IMR-90 (cell line): Measurements from ENCODE around the gene OTOGL.

Experiments
- BHLHE40 ChIP-seq: fragments of 150-350 bp; IDR thresholded peaks from 2 replicates; pipeline ENCODE4 v1.6.1; 2016; ENCODE audit warnings: mild to moderate bottlenecking, low read depth, low read length
- CEBPB ChIP-seq: IDR thresholded peaks from 2 replicates; pipeline ENCODE4 v1.6.1; 2012; ENCODE audit warnings: low read depth, low read length, improper control_type of control experiment
- CTCF ChIP-seq: conservative IDR thresholded peaks from 2 replicates; pipeline ENCODE4 v1.5.1; 2012; ENCODE audit warnings: mild to moderate bottlenecking, low read depth, low read length, improper control_type of control experiment
- MAFK ChIP-seq: IDR thresholded peaks from 2 replicates; pipeline ENCODE4 v1.6.1; 2012; ENCODE audit warnings: low read depth, low read length, improper control_type of control experiment
- MAZ ChIP-seq: IDR thresholded peaks from 2 replicates; pipeline ENCODE4 v1.6.1; 2012; ENCODE audit warnings: low read depth, mild to moderate bottlenecking, low read length, improper control_type of control experiment, moderate library complexity, borderline replicate concordance
- MXI1 ChIP-seq: IDR thresholded peaks from 2 replicates; pipeline ENCODE4 v1.6.1; 2012; ENCODE audit warnings: low read depth, mild to moderate bottlenecking, low read length, moderate library complexity, borderline replicate concordance
- NFE2L2 ChIP-seq: fragments of 150-350 bp; IDR thresholded peaks from 2 replicates; pipeline ENCODE4 v1.6.1; 2016; ENCODE audit warnings: low read depth, mild to moderate bottlenecking, low read length
- POLR2A ChIP-seq: IDR thresholded peaks from 2 replicates; pipeline ENCODE4 v1.6.1; 2012; ENCODE audit warnings: mild to moderate bottlenecking, low read depth, low read length
- RAD21 ChIP-seq: IDR thresholded peaks from 2 replicates; pipeline ENCODE4 v1.6.1; 2012; ENCODE audit warnings: low read length, improper control_type of control experiment
- RCOR1 ChIP-seq: IDR thresholded peaks from 2 replicates; pipeline ENCODE4 v1.6.1; 2012; ENCODE audit warnings: mild to moderate bottlenecking, low read length, improper control_type of control experiment; ENCODE audit not compliant: insufficient replicate concordance
- RFX5 ChIP-seq: IDR thresholded peaks from 2 replicates; pipeline ENCODE4 v1.8.0; 2012; ENCODE audit warnings: low read depth, mild to moderate bottlenecking, low read length, moderate library complexity
- SMC3 ChIP-seq: fragments of 150-350 bp; IDR thresholded peaks from 2 replicates; pipeline ENCODE4 v1.6.1; 2016; ENCODE audit warnings: low read depth, mild to moderate bottlenecking, antibody characterized with exemption, low read length, moderate library complexity
- USF2 ChIP-seq: fragments of 150-350 bp; IDR thresholded peaks from 2 replicates; pipeline ENCODE4 v1.6.1; 2017; ENCODE audit warnings: mild to moderate bottlenecking, antibody characterized with exemption, low read length, low read depth

GRCh38 chr12:80381121-80381520 is 281.8 kb downstream of the OTOGL start:
- no peak for TF ChIP-seq MAZ
- TF ChIP-seq CTCF = no peak
- TF ChIP-seq RCOR1 = no peak
- no peak for TF ChIP-seq POLR2A
- no peak for TF ChIP-seq MAFK
- no peak for TF ChIP-seq BHLHE40
- no peak for TF ChIP-seq RFX5
- no peak for TF ChIP-seq SMC3
- TF ChIP-seq NFE2L2 = no peak
- no peak for TF ChIP-seq USF2
- no peak for TF ChIP-seq CEBPB
- no peak for TF ChIP-seq RAD21
- no peak for TF ChIP-seq MXI1
